HG03135 (cell line): ENCODE results near the gene CLEC10A.
"Not testable (repeated sequence)": the region's sequence is repeated elsewhere in the genome, so short reads cannot be mapped to it uniquely, and the experiment has no call there.

Source experiments
- ATAC-seq: cut with Tn5 transposase; IDR thresholded peaks from one replicate; pipeline ENCODE4 v1.9.1; 2021; ENCODE audit warnings: mild to moderate bottlenecking, moderate library complexity; ENCODE audit not compliant: unreplicated experiment

CLEC10A gene, protein sequence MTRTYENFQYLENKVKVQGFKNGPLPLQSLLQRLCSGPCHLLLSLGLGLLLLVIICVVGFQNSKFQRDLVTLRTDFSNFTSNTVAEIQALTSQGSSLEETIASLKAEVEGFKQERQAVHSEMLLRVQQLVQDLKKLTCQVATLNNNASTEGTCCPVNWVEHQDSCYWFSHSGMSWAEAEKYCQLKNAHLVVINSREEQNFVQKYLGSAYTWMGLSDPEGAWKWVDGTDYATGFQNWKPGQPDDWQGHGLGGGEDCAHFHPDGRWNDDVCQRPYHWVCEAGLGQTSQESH

GRCh38 chr17:7079581-7080455 is at the start of gene CLEC10A:
TSS of gene CLEC10A (minus strand) at chr17:7080251. CDS start at chr17:7078812, 1,439 bp downstream.
- ATAC-seq, result no peak

DNA sequence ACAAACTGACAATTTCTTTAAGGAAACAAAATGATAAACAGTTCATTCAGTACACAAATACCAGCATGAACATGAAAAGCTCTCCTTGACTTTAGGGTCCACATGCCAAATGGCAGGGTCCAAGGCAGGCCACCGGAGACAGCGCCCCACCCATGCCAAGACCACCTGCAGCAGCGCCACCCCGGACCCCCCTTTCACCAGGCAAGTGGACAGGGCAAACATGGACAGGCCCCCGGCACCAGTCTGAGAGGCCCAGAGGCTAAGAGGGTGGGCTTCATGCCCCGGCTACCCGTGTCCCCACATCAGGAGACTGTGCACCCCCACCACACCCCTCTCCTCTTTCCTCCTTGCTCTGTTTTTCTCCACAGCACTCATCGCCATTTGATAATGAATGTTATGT is 49.3 kb upstream of the CLEC10A start:
- no peak for ATAC-seq

DNA sequence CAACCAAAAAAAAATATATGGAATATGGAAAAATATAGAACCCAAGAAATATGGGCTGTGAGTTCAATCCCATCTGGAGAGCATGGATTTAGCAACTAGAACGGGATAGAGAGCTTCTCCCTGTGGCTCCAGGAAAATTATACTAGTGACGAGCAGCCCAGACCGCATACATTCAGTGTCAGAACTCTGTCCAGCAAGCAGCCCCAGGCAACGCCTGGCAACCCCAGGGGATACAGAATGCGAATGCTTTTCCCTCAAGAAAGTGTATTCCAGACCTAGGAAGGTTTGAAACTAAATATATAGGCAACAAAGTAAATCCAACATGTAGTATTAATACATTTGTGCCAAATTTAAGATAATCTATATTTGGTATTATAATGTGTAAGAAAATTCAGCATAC is 48.1 kb upstream of the CLEC10A start:
- ATAC-seq, result no peak

GRCh38 chr17:7127501-7127900 is 47.5 kb upstream of the CLEC10A start:
- ATAC-seq, result not testable (repeated sequence)

- not testable (repeated sequence) for ATAC-seq
Measured at GRCh38 chr17:7126386-7126785, 46.3 kb upstream of the CLEC10A start.

- no peak for ATAC-seq
Measured at GRCh38 chr17:7124923-7125322, 44.9 kb upstream of the CLEC10A start.

DNA sequence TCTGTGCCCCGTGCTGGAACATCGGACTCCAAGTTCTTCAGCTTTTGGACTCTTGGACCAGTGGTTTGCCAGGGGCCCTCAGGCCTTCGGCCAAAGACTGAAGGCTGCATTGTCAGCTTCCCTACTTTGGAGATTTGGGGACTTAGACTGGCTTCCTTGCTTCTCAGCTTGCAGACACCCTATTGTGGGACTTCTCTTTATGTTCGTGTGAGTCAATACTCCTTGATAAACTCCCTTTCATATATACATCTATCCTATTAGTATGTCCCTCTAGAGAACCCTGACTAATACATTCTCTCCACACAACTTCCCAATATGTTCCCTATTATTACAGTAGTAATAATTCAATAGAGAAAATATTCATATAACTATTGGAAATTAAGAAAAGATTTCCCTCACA is 43.8 kb upstream of the CLEC10A start:
- ATAC-seq, result no peak

- no peak for ATAC-seq
Measured at GRCh38 chr17:7122381-7122780, 42.3 kb upstream of the CLEC10A start.

GRCh38 chr17:7120635-7121034 is 40.6 kb upstream of the CLEC10A start:
- not testable (repeated sequence) for ATAC-seq

DNA sequence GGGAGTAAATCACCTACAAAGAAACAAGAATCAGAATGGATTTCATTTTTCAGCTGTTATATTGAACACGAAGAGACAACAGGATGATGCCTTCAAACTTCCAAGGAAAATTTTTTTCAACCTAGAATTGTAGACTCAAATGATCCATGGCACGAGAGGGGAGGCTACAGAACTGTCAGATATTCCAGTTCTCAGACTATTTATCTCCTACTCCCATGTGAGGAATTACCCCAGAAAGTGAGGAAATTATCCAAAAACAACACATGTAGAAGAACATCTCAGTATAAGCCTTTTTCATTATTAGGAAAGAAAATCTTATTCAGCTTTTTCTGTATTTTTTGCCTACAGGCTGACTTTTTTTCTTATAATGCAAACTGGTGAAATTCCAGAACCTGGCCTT is 40.1 kb upstream of the CLEC10A start:
- ATAC-seq, result no peak

GRCh38 chr17:7119314-7119713 is 39.3 kb upstream of the CLEC10A start:
- no peak for ATAC-seq

DNA sequence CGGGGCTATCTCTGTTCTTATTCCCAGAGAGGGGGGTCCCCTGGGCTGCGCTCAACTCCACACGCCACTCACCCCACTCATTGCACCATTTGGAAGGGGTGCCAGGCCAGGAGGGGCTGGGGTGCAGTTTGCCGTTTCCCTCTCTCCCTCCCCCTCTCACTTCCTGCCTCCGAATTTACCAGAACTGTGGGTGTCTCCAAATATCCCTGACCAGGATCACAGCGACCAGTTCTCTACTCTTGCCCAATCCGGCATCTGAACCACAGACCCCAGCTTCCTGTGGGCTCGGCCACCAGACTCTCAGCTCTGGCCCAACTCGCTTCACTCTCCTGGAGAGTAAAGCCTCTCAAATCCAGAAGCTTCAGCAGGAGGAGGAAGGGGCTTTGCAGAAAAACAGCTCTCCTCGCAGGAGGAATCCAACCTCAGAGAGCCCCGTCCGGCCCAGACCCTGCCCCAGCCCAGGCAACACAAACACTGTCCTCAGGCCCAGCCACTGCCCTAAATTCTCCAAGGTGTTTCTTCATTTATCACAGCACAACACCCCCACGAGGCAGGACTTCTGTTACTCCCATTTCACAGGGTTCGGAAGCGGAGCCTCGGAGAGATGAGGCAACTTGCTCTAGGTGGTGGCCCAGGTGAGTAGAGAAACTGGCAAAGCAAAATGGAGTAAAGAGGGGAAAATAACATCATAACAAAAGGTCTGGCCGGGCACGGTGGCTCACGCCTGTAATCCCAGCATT is 35.0 kb upstream of the CLEC10A start:
- no peak for ATAC-seq

DNA sequence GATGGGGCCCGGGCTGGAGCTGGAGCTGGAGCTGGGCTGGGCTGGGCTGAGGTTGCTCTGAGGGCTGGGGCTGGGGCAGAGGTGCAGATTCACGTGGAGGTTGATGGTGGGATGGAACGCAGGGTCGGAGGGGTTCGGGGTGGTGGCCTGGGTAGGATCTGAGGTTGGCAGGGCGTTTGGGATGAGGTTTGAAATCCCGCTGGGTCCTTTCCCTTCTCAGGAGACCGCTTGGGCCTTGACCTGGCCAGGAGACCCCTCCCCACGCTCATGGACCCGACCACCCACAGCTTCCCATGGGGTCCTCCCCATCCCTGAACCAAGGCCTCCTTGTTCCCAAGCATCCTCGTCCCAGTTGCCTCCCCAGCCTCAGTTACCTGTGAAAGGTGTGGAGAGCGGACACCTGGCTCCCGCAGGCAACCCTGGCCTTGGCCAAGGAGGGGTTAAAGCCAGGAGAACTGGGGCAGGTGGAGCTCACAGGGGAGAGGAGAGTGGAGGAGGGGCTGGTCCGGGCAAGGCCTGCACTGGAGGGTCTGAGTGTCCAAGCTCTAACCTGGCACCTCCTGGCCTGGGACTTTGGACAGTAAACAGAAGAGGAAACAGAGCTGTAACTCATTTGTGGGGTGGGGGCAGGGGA is 34.3 kb upstream of the CLEC10A start, which contains the start of gene ASGR2:
Gene ASGR2 (minus strand): TSS at position 582 of the 634 bp plus-strand sequence. CDS start 582 bp downstream, outside the sequence.
- no peak for ATAC-seq

GRCh38 chr17:7113273-7114071 is 33.4 kb upstream of the CLEC10A start:
- ATAC-seq, result no peak

DNA sequence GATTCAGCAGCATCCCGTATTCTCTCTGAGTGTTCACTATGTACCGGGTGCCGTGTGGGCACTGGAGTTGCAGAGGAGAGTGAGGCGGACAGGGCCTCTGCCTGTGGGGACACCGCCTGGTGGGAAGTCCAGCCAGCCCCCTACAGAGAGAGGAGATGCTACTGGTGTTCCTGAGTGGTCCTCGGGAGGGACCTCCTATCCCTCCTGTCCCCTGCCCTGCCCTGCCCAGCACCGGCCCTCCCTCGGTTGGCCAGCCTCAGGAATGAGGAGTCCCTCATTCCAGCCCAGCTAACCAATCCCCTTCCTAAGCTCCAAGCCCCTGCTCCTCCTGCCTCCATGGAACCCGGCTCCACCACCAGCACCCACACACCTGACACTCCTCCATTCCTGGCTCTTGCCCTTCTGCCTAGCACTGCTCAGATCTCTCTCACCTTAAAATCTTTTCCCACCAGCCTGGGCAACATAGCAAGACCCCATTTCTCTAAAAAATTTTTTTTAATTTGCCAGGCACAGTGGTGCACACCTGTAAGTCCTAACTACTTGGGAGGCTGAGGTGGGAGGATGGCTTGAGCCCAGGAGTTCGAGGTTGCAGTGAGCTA is 32.6 kb upstream of the CLEC10A start:
- no peak for ATAC-seq

DNA sequence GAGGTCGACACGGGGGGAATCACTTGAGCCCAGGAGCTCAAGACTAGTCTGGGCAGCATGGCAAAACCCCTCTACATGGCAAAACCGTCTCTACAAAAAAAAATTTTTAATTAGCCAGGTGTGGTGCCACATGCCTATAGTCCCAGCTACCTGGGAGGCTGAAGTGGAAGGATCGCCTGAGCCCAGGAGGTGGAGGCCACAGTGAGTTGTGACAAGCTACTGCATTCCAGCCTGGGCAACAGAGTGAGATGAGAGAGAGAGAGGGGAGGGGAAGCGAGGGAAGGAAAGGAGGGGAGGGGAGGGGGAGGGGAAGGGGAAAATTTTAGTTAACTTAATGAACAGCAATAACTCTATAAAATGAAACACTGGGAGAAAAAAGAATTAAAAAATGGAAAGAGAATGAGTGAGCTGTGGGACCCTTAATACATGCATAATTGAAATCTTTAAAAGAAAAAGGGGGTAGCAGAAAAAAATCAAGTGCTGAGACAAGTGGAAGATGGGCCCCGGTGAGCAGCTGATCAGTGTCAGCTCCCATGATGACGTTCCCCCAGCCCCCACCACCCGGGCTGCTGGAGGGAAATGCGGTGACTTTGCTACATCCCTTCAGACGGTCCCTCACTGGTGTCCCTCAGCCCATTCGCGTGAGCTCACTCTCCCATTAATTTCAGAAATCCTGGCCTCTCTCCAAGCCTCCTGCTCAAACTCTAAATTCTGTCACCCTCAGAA is 31.9 kb upstream of the CLEC10A start:
- ATAC-seq, result no peak

DNA sequence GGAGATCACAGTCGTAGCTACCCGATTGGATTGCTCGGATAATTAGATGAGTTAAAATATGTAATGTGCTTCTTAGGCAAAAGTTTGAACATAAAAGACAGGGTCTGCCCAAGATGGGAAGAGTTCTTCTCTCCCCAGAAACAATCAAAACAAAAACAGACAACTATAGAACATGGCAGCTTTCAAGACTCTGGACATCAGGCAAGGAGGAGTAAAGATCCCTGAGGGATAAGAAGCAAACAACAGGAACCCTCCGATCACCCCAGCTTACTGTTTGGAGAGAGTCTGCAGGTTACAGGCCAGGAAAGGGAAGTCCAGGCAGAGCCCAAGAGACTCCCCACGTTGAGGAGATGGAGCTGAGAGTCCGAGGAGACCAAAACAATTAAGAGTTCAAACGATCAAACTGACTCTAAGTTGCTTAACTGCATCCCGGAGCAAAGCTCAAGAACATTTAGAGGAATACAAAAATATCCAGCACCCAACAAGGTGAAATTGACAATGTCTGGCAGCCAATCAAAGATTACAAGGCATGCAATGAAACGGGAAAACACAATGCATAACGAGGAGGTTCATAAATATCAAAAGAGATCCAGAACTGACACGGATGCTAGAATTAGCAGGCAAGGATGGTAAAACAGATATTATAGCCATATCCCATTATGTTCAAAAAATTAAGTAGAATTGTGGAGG is 30.7 kb upstream of the CLEC10A start:
- ATAC-seq, result no peak
